HG03135 (cell line): ENCODE data around the gene PSMG1.

ENCODE experiments used
- ATAC-seq: cut with Tn5 transposase; IDR thresholded peaks from one replicate; pipeline ENCODE4 v1.9.1; 2021; ENCODE audit warnings: mild to moderate bottlenecking, moderate library complexity; ENCODE audit not compliant: unreplicated experiment

Gene PSMG1

DNA sequence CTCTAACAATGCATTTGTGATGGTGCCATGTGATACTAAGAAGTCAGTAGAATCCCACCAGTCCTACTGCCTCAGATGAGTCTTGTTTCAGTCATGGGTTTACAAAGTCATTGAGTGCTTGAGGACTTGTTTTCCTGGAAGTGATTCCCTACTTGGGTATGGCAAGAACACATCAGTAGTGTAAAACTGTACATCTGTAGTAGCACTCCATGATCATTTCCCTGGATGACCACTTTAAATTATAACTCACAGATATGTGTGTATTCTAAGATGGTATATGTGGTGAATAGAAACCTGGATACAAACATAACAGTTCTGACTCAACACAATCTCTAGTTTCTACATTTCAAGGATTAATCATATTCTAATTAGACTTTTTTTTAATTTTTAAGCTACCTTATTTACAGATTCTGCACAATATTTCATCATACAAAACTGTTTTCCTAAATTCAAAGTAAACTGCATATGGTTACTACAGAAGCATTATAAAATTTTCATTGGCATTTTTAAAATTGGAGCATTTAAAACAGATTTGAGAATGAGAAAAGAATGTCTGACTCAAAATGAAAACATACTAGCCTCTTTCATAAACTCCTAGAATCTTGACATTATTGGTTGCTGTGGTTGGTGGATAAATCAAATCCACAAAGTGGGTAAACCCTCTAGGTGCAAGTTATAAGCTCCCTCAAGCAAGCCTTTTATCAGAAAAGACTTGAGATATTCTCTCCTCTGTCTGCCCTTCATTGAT lies 6.8 kb upstream of the PSMG1 start:
- ATAC-seq, result no peak

DNA sequence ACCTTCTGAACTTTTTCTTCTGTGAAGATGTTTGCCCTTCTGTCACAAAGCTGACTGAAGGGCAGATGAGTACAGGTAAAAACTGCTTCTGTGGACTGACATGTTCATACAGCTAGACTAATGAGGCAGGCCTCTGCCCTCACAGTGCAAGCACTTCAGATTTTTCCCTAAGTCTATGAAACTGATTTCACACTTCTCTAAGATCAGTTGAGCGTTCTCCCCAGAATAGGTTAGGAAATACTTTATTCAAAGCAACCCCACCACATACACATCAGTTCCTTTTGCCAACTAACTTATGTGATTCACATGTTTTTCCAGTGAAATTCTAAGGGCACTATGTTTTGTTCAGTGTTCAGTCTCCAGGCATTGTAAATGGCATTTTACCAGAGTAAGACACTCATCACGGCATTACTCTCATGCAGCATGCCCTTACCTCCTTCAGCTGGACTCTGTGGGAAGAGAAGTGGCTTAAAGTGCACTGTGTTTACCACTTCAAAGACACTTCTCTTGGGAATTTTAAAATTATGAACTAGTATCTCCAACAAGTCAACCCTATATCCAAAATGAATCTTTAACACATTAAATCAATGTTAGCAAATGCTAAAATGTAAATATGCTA lies 5.4 kb upstream of the PSMG1 start:
- no peak for ATAC-seq

DNA sequence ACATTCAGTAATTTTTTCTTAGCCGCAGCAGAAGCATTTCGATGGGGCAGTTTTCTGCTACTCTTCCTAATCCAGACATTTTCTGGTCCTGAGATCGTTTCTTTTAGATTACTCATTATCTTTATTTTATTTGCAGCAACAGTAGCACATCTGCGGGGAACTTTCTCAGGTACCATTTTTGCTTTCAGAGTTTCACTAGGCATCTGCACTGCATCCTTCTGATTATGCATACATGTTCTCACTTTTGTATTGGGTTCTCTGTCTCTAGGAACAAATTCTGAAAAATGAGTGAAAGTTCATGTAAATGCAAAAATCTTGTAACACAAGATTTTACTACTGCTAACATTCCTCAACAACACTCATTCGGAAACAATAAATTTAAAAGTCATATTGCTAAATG lies 3.9 kb upstream of the PSMG1 start:
- no peak for ATAC-seq

DNA sequence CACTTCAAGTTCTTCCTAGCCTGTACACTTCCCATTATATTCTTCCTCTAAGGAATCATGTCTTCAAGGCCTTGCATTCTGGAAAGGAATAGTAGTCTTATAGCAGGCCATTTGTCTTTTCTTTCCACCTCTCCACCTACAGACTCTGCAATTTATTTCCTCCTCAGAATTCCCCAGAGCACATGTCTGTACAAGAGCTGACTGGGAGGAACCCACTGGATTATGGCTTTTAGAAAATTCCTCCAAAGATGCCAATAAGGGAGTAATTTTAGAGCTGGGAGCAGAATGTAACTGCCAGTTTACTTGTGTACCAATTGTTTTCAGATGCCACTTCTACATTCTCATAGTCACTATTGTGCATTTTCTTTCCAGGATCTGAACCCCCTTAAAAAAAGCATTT lies 3.4 kb upstream of the PSMG1 start:
- ATAC-seq, result no peak

DNA sequence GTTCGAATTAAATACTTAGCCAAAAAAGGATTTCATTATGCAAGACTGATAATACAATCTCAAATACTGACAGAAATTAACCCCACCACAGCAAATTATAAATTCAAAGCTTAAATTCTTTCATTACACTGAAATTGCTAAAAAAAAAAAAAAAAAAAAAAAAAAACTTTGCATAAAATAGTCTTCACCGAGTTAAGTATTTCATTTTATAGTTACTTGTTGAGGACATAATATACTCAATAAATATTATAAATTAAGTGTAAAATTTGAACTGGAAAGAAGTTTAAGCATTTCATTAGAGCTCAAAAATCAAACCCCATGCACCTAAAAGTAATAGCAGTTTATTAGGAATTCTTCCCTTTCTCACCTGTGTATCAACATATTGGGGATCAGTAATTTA lies 1.9 kb upstream of the PSMG1 start:
- ATAC-seq, result no peak

DNA sequence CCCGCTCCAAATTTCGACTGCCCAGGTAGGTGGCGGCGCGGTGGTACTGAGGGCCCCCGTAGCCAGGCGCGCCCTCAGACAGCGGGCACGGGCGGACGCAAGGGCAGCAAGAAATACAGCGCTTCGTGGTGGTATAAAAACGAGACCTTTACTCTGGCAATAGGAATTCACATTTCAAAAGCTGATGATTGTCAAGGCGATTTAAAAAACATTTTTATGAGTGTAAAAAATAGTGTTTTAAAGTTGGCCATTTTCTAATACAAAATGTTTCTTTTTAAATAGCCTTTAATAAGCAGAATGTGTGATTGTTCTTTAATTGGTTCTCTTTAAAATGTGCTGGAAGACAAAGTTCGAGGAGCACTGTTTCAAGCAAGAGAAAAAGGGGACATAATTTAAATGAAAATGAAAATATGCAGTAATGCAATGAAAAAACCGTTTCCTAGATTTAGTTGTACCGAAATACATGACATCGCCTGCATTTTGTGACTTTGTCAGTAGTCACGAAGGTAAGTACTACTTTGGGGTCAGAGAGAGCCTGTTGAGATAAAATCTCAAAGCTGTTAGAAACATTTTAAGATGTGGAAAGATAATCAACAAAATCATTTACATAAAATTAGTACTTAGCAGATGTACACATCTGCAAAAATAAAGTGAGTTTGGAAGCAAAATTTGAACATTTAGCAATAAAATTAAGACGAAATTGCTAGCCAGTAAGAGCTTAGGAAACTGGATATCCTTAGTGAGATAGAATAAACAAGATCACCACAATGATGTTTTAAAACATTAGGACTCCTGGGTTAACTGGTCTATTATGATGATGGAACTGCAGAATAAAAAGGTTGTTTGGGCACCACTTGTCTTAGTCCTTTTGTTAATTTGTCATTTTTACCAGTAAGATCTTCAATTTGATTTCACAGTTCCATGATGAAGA lies 1.1 kb upstream of the PSMG1 start:
- ATAC-seq, result no peak

DNA sequence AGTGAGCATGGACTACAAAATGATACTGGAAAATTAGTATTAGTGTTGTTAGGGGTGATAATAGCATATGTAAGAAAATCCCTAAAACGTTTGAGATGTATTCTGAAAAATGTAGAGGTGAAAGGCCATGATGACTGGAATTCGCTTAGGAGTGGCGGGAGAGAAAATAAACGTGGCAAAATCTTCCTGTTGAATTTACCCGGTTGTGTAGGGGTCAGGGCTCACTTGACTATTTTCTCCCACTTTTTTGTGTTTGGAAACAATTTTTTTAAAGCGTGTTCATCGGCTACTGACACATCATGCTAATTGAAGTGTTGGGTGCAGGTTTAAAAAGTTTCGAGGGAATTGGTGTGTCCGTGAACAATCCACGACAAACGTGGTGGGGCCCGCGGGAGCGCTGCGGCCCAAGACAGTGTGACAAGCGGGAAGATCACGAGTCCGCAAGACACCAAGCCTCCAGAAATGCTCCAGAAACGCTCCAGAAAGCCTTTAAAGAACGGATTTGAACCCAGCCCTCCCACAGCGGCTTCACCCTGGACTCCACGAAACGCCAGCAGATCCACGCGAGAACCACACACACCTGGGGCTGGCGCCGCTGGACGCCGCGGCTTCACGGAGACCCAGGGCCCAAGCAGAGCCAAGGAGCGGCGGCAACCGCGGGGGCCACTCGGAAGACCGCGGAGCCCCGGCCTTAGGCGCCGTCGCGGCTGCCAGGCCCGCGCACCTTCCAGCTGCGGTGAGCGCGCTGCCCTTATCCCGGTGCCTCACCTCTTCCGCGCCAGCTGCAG lies 573 bp downstream of the PSMG1 start:
- no peak for ATAC-seq

DNA sequence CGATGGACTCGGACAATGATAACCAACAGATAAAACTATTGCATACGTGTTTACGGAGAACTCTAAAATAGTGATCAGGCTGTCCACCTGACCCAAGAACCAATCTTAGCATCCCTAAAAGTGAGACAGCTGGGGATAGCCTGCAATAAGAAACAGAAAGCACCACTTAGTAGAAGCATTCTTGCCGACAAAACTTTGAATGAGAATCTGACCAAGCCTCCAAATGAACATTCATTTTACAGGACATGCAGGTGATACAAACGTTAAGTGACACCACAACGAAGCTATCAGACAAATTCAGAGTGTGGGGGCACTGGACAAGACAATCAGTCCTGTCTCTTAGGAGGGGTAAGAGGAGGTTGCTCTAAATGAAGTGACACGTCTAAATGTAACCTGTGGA lies 1.2 kb downstream of the PSMG1 start:
- ATAC-seq, result no peak

DNA sequence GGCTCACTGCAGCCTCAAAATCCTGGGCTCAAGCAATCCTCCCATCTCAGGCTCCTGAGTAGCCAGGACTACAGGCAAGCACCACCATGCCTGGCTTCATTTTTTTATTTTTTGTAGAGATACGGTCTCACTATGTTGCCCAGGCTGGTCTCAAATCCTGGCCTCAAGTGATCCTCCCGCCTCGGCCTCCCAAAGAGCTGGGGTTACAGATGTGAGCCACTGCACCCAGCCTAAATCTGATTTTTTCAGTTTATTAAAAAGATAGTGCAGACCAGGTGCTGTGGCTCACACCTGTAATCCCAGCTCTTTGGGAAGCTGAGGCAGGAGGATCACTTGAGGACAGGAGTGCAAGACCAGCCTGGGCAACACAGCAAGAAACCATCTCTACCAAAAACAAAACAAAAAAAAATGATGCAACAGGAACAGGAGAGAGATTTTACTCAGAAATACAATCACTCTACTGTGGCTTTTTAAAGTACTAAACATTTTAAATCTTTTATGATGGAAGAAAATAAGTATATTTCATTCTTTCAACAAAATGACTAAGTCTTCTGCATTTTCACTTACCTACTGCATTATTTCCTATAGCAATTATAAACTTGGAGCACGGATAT lies 1.9 kb downstream of the PSMG1 start:
- no peak for ATAC-seq

DNA sequence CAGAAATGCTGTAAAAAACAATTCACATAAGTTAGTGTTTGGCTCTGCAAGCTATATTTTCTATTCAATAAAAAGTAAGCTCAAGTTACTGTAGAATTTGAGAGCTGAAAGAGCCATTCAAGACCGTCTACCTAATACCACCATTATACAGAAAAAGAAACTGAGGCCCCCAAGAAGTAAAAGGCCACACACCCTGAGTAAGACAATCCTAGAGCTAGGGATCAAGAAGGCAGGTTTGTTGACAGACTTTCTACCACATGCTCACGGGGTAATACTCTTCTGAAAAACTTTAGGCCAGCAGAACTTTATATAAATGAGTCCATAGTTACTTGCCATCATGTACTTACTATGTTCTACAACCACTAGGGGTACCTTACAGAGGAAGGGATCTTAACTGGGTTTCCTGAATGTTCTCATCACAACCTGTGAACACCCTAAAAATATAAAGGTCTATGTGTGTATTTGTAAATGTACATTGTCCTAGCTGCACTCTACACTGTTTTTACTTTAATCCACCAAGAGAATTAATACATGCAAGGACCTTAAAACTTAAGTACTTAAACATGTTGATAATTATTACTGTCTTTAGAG lies 2.7 kb downstream of the PSMG1 start:
- no peak for ATAC-seq

DNA sequence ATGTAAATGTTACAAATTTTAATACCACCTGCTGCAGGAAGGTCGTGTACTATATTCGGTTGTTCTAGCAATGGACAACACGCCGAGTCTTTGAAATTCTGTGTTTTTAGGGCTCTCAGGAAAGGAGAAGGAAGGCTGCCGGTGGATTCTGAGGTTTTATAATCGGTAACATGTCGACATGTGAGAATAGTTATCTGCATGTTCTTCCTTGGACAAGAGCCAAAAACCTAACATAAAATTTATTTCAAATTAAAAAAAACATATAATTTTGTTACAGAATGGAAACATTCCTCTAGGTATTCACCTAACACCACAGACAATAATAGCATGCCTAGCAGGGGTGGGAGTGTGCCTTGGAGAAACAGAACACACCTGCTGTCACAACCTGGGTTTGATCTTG lies 4.8 kb downstream of the PSMG1 start:
- no peak for ATAC-seq

DNA sequence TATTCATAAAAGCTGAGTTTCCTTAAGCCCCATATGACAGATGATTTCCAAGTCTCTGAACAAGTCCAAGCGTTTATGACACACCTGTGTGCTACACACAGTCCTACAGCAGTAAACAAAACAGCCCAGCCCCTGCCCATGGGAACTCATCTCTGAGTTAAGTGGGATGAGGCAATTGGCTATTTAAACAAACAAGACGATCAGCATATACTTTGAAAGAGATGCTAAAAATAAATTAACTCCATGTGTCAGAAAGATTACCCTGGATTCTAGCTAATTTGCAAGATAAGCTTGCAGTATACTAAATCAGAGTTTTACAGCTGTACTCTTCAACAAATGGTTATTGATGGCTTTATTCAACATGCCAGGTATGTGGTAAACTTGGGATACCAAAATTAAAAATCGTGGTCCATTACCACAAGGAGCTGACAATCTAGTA lies 7.0 kb downstream of the PSMG1 start:
- no peak for ATAC-seq

DNA sequence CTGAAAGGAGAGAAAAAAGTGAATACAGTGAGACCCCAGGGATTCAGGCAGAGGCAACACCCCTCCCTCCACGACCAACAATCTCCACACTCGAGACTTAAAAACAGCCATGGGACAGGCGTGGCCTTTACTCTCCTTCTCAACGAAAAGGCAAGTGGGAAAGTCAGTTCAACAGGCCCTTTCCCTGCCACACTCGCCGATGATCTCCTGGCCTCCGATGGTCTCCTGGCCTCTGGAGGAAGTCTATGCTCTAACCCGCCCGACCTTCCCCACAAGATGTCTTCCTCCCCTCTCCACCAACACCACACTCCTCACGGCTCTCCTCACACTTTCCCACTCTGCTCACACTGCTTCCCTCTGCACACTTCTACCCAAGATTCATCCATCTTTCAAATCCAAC lies 7.6 kb downstream of the PSMG1 start:
- no peak for ATAC-seq

DNA sequence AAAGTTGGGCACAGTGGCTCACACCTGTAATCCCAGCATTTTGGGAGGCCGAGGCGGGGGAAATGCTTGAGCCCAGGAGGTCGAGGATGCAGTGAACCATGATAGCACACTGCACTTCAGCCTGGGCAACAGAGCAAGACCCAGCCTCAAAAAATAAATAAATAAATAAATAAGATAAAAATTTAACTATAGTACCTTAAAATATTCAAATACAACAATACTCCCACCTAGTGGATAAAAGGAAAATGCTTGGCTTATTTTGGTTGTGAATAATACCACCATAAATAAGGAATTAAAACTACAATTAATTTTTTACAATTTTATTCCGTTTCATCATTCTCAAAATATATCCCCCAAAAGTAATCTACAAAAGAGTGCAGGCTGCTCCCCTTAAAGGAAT lies 8.1 kb downstream of the PSMG1 start:
- ATAC-seq, result no peak

DNA sequence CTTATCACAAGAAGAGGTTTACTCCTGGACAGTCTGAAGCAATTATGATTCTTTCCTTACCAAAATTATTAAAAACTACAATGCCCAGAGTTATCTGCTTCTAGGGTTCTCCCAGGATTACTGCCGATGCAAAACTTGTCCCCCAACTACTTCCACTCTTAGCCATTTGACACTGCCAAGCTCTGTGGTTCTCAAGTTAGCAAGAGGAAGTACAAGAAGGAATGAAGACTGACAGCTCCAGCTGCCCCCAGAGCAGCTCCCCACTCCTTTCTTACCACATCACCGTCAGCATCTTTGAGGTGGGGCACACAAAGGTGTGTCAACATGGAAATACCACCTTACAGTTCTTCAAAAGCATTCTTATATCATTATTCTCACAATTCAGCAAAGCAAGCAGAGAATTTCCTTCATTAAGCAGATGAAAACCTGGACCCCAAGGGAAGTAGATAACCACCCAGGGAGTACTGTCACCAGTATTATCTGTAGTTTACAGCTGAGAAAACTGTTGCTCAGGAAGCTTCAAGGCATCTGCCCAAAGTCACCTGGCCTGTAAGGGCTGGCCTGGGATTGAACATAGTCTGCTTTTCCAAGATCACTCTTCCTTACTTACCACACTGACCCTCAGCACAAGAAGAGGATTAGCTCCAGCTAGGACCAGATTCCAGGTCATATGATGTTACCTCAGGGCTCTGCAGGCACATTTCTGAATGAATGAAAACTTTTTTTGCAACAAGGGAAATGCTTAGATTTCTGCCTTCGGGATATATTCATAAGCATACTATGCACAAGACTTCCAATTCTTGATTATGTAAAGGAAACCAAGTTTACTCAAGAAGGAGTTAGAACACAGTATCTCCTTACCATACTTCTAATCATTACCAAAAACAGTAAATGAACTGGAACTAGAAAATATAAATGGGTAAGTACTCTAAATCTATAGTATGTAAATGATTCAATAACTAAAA lies 9.3 kb downstream of the PSMG1 start:
- ATAC-seq, result no peak

DNA sequence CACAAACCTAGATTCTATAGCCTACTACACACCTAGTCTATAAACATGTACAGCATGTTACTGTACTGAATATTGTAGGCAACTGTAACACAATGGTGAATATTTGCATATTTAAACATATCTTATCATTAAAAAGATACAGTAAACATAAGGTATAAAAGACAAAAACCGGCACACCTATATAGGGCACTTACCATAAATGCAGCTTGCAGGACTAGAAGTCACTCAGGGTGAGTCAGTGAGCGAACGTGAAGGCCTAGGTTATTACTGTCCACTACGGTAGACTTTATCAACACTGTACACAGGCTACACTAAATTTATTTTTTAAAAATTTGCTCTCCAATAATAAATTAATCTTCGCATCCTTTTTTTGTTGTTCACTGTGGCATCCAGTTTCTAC lies 13.3 kb downstream of the PSMG1 start:
- ATAC-seq, result no peak

DNA sequence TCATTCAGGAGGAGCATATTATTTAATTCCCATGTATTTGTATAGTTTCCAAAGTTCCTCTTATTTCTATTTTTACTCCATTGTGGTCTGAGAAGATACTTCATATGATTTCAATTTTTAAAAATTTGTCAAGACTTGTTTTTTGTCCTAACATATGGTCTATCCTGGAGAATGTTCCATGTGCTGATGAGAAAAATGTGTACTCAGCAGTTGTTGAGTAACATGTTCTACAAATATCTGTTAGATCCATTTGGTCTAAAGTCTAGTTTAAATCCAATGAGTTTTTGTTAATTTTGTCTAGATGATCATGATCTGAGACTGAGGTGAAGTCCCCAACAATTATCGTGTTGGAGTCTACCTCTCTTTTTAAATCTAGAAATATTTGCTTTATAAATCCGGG lies 14.5 kb downstream of the PSMG1 start:
- no peak for ATAC-seq

DNA sequence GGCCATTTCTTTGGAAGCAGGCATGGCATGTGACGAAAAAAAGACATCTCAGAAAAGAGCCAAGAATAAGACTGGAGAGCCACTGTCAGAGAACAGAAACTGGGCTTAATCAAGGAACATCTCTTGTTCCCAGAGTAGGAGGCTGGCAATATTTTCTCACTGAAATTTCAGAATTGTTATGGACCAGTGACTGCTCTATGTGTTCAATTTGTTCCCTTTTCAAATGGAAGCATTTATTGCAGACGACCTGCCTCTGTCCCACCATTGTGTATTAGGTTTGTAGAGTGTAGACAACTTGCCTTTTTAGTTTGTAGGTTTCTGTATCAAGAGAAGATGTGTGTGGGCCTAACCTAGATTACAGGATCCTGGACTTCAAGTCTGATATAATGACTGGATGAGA lies 18.7 kb downstream of the PSMG1 start:
- no peak for ATAC-seq

DNA sequence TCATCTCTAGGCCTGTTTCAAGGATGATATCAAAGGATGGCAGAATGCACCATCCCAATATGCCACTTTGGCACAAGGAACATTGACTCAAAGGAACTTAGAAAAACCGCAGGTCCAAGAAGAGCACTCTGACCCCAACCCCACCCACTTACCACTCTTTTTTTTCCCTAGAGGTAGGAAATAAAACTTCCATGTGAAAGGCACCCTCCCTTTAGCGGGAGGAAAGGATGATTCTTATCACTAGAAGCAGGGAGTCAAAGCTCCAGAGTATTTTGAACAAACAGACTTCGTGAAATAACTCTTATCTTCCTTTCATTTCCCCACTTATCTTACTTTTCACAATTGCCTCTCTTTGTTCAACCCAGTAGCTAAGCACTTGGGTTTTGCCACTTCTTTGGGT lies 22.2 kb downstream of the PSMG1 start:
- no peak for ATAC-seq
